ENCODE results near the gene FBXL7. TPM values are rescaled to one million over a fixed set of nuclear protein-coding genes. Genes with fewer than 3 reads are reported as not detected.

FBXL7 gene
- total and polyA plus RNA-seq, 2 donors (not counting 3 experiments of a cell fraction or from before 2014, with no cell fraction given): 23.5 to 32.2 TPM

DNA sequence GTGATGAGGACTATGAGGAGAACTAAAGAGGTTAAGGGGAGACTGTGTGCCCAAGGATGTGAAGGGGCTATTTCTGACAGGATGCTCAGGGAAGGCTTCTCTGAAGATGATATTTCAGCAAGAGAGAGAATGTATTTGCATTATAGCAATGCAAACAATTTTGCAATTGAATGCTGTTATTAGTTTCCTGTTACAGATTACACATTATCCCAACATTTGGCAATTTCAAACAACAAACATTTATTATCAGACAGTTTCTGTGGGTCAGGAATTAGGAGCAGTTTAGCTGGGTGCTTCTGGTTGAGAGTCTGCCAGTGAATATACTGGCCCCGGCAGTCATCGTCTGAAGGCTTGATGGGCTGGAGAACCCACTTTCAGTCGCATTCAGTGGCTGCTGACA lies 451.6 kb downstream of the FBXL7 start:
- Histone ChIP-seq H3K27ac (ENCODE audit: insufficient read depth, low read depth, low read length) (no peak overlapping the region), H3K4me2 (ENCODE audit: insufficient read depth, low read length) (no peak overlapping the region), H3K9me1 (replicated peaks; ENCODE audit: control insufficient read depth, extremely low read depth, insufficient read depth, low read length) (no peaks in the 10 kb centered on the region), H3K9ac (replicated peaks; ENCODE audit: extremely low read depth, insufficient read depth, low read length) (no peak overlapping the region), H4K20me1 (replicated peaks; ENCODE audit: control insufficient read depth, extremely low read depth, insufficient read depth, low read length) (no peaks in the 10 kb centered on the region), H3K9me3 (replicated peaks; ENCODE audit: control insufficient read depth, insufficient read depth, low read length) (no peaks in the 10 kb centered on the region), H3K36me3 (ENCODE audit: control insufficient read depth in 2 of 2, extremely low read depth in 1 of 2, insufficient read depth in 2 of 2, low read length in 2 of 2) (no peaks in the 10 kb centered on the region), H2AFZ (ENCODE audit: low read depth, low read length) (no peak overlapping the region), H3K27me3 (ENCODE audit: control insufficient read depth in 2 of 2, insufficient read depth in 2 of 2, low read length in 2 of 2) (no peaks in the 10 kb centered on the region), H3K79me2 (ENCODE audit: control insufficient read depth, insufficient read depth, low read length) (no peaks in the 10 kb centered on the region), H3K4me3 (replicated peaks in 1 of 3; ENCODE audit: insufficient read depth in 1 of 3, low read depth in 1 of 3, low read length in 3 of 3) (no peak overlapping the region), H3K4me1 (ENCODE audit: control insufficient read depth, extremely low read depth, insufficient read depth, low read length) (no peaks in the 10 kb centered on the region)
- no TSS peak for BruUV-seq (replicated peaks)
- TF ChIP-seq, protein P1, sequence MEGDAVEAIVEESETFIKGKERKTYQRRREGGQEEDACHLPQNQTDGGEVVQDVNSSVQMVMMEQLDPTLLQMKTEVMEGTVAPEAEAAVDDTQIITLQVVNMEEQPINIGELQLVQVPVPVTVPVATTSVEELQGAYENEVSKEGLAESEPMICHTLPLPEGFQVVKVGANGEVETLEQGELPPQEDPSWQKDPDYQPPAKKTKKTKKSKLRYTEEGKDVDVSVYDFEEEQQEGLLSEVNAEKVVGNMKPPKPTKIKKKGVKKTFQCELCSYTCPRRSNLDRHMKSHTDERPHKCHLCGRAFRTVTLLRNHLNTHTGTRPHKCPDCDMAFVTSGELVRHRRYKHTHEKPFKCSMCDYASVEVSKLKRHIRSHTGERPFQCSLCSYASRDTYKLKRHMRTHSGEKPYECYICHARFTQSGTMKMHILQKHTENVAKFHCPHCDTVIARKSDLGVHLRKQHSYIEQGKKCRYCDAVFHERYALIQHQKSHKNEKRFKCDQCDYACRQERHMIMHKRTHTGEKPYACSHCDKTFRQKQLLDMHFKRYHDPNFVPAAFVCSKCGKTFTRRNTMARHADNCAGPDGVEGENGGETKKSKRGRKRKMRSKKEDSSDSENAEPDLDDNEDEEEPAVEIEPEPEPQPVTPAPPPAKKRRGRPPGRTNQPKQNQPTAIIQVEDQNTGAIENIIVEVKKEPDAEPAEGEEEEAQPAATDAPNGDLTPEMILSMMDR (IDR thresholded peaks at IDR 0.05; ENCODE audit: extremely low read depth in 1 of 2, insufficient read depth in 1 of 2, low read depth in 1 of 2, low read length in 2 of 2): no peak
- TF ChIP-seq JUN (IDR thresholded peaks at IDR 0.05; ENCODE audit: borderline replicate concordance, insufficient read depth, insufficient read length, low read depth) (no peak), GATA2 (IDR thresholded peaks at IDR 0.05; ENCODE audit: insufficient read depth, insufficient read length, low read depth, low read length) (no peak), EZH2 (IDR thresholded peaks at IDR 0.05; ENCODE audit: borderline replicate concordance, low read depth, low read length, severe bottlenecking) (no peak)
- FAIRE-seq (no peak), DNase-seq (ENCODE audit: low read depth, low spot score) (no peak)
- intact Hi-C loops (cut with micrococcal nuclease): no loop called here
- ChIA-PET POLR2A (no interaction called here), CTCF (no interaction called here)
- dilution Hi-C loops (cut with MboI; ENCODE audit: extremely low pct_ligation_motif_present, low sequenced_read_pairs): no loop called here

GRCh38 chr5:15956622-15957021 lies 456.6 kb downstream of the FBXL7 start:
- ChIA-PET POLR2A (no interaction called here), CTCF (no interaction called here)
- H4K20me1 ChIP-seq (replicated peaks; ENCODE audit: control insufficient read depth, extremely low read depth, insufficient read depth, low read length): no peaks in the 10 kb centered on the region
- no peak overlapping the region for H3K9ac ChIP-seq (replicated peaks; ENCODE audit: extremely low read depth, insufficient read depth, low read length)
- no peaks in the 10 kb centered on the region for H3K27me3 ChIP-seq (ENCODE audit: control insufficient read depth in 2 of 2, insufficient read depth in 2 of 2, low read length in 2 of 2)
- H3K4me2 ChIP-seq (ENCODE audit: insufficient read depth, low read length): no peak overlapping the region
- dilution Hi-C loops (cut with MboI; ENCODE audit: extremely low pct_ligation_motif_present, low sequenced_read_pairs): no loop called here
- H3K9me1 ChIP-seq (replicated peaks; ENCODE audit: control insufficient read depth, extremely low read depth, insufficient read depth, low read length): no peaks in the 10 kb centered on the region
- H2AFZ ChIP-seq (ENCODE audit: low read depth, low read length): no peak overlapping the region
- H3K79me2 ChIP-seq (ENCODE audit: control insufficient read depth, insufficient read depth, low read length): no peaks in the 10 kb centered on the region
- no TSS peak for BruUV-seq (replicated peaks)
- H3K27ac ChIP-seq (ENCODE audit: insufficient read depth, low read depth, low read length): no peak overlapping the region
- intact Hi-C loops (cut with micrococcal nuclease): no loop called here
- no peaks in the 10 kb centered on the region for H3K9me3 ChIP-seq (replicated peaks; ENCODE audit: control insufficient read depth, insufficient read depth, low read length)
- H3K36me3 ChIP-seq (ENCODE audit: control insufficient read depth in 2 of 2, extremely low read depth in 1 of 2, insufficient read depth in 2 of 2, low read length in 2 of 2): no peaks in the 10 kb centered on the region
- FAIRE-seq (no peak), DNase-seq (ENCODE audit: low read depth, low spot score) (no peak)
- H3K4me1 ChIP-seq (ENCODE audit: control insufficient read depth, extremely low read depth, insufficient read depth, low read length): no peaks in the 10 kb centered on the region
- TF ChIP-seq, protein P1 (IDR thresholded peaks at IDR 0.05; ENCODE audit: extremely low read depth in 1 of 2, insufficient read depth in 1 of 2, low read depth in 1 of 2, low read length in 2 of 2): no peak
- no peak for TF ChIP-seq JUN (IDR thresholded peaks at IDR 0.05; ENCODE audit: borderline replicate concordance, insufficient read depth, insufficient read length, low read depth)
- H3K4me3 ChIP-seq (replicated peaks in 1 of 3; ENCODE audit: insufficient read depth in 1 of 3, low read depth in 1 of 3, low read length in 3 of 3): no peak overlapping the region

Data from endothelial cell of umbilical vein (primary cell).